Gastrocnemius medialis (tissue), 4 donors: Measurements from ENCODE around the gene PLOD3. TPM values are rescaled to one million over a fixed set of nuclear protein-coding genes. Genes with fewer than 3 reads are reported as not detected.

Experiments
- ATAC-seq, 2 donors: fragments of 150-250 bp; one replicate each; pipeline ENCODE4 v1.9.1; 2016
- DNase-seq, 2 donors: peaks; one replicate each; pipeline ENCODE4 v3.0.0-alpha.2; 2019
- H3K27ac ChIP-seq, 4 donors: fragments of 200-600 bp; sonication (generic); 1 replicate in 1 of 4; 2 replicates in 3 of 4; pipeline ENCODE4 v1.5.1; 2016 to 2018; ENCODE audit warnings: mild to moderate bottlenecking in 2 of 4, moderate library complexity in 1 of 4
- H3K27me3 ChIP-seq, 3 donors: fragments of 200-600 bp; sonication (generic) in 2 of 3; 1 replicate in 1 of 3; 2 replicates in 2 of 3; pipeline versions ENCODE4 v1.5.1 to v1.6.0; 2016 to 2019; ENCODE audit warnings: mild to moderate bottlenecking in 1 of 3, moderate library complexity in 1 of 3
- H3K36me3 ChIP-seq, 2 donors: fragments of 200-600 bp; sonication (generic) in 1 of 2; one replicate each; pipeline ENCODE4 v1.5.1; 2017 to 2018
- H3K4me1 ChIP-seq, 2 donors: fragments of 200-600 bp; sonication (generic) in 1 of 2; one replicate each; pipeline ENCODE4 v1.5.1; 2016 to 2017; ENCODE audit warnings: mild to moderate bottlenecking in 2 of 2
- H3K4me3 ChIP-seq, 4 donors: fragments of 200-600 bp; sonication (generic) in 3 of 4; 1 replicate in 1 of 4; 2 replicates in 3 of 4; pipeline ENCODE4 v1.5.1; 2016 to 2019; ENCODE audit warnings: mild to moderate bottlenecking in 2 of 4
- H3K9me3 ChIP-seq, 3 donors: fragments of 200-600 bp; sonication (generic) in 2 of 3; 1 replicate in 1 of 3; 2 replicates in 2 of 3; pipeline ENCODE4 v1.5.1; 2016 to 2019
- CTCF ChIP-seq, 5 experiments: fragments of 450-650 bp in 3 of 5; fragments of 200-600 bp in 2 of 5; sonication (generic) in 2 of 5; IDR thresholded peaks in 4 of 5; conservative IDR thresholded peaks in 1 of 5; 1 replicate in 4 of 5; 2 replicates in 1 of 5; pipeline ENCODE4 v1.5.1; 2016 to 2019; ENCODE audit warnings: antibody characterized with exemption in 5 of 5, mild to moderate bottlenecking in 3 of 5, moderate library complexity in 3 of 5
- POLR2A ChIP-seq, 2 donors: fragments of 450-650 bp; IDR thresholded peaks; one replicate each; pipeline ENCODE4 v1.6.1; 2017; ENCODE audit warnings: antibody characterized with exemption in 2 of 2, mild to moderate bottlenecking in 2 of 2, moderate library complexity in 2 of 2
- in situ Hi-C, 4 donors: fragments of 200-750 bp; cut with MboI; loops; one replicate each; pipeline versions ENCODE4 v1.15.0 to v1.8.0; 2017; ENCODE audit warnings: low sequenced_read_pairs in 4 of 4
- intact Hi-C: fragments of 100-400 bp; cut with DNase I; formaldehyde crosslinking; loops from one replicate; pipeline ENCODE4 v1.15.1; 2023; ENCODE audit warnings: low total_unique reads
- total RNA-seq, 4 donors: library from RNA; depleted of rRNA; stranded (reverse); fragments of >200 nt; gene quantifications; one replicate each; pipeline versions ENCODE4 v1.1.0 to v1.2.3, GENCODE V29; 2016

Gene PLOD3
- total RNA-seq, 4 donors from 2014 or later, result 8.2 to 24.2 (median 15.5) TPM

- TF ChIP-seq CTCF (IDR thresholded peaks at IDR 0.05 in 4 of 5, conservative IDR thresholded peaks at IDR 0.05 in 1 of 5) (no peak), POLR2A (IDR thresholded peaks at IDR 0.05) (no peak)
- H3K27ac ChIP-seq, result no peak overlapping the region
- in situ Hi-C loops, result loop anchor here in 1 of 4 donors (10.0 kb wide), 1 partner anchor 79 kb away; no protein-coding TSS in a partner anchor
- H3K36me3 ChIP-seq, result no peaks in the 10 kb centered on the region
- H3K27me3 ChIP-seq, result peaks cover 18 to 26% (median 21%) of the 10 kb centered on the region in 3 donors
- ATAC-seq (no peak), DNase-seq (no peak)
- no peaks in the 10 kb centered on the region for H3K4me1 ChIP-seq
- no peaks in the 10 kb centered on the region for H3K9me3 ChIP-seq
- intact Hi-C loops, result no loop called here
- no peak overlapping the region for H3K4me3 ChIP-seq
Observed at GRCh38 chr7:101195884-101196283, 21.5 kb downstream of the PLOD3 start.

- Histone ChIP-seq H3K4me3 (no peak overlapping the region), H3K27me3 (peaks cover 3 to 12% (median 12%) of the 10 kb centered on the region in 3 donors), H3K9me3 (no peaks in the 10 kb centered on the region), H3K27ac (no peak overlapping the region), H3K36me3 (no peaks in the 10 kb centered on the region), H3K4me1 (no peaks in the 10 kb centered on the region)
- intact Hi-C loops (no loop called here), in situ Hi-C loops (no loop called here)
- DNase-seq (no peak), ATAC-seq (no peak)
- TF ChIP-seq POLR2A (IDR thresholded peaks at IDR 0.05) (no peak), CTCF (IDR thresholded peaks at IDR 0.05 in 4 of 5, conservative IDR thresholded peaks at IDR 0.05 in 1 of 5) (no peak)
Observed at GRCh38 chr7:101189109-101189508, 28.3 kb downstream of the PLOD3 start.

GRCh38 chr7:101186844-101187428 lies 30.4 kb downstream of the PLOD3 start:
- H3K4me3 ChIP-seq, result no peak overlapping the region
- no peaks in the 10 kb centered on the region for H3K36me3 ChIP-seq
- ATAC-seq (no peak), DNase-seq (no peak)
- in situ Hi-C loops (no loop called here), intact Hi-C loops (no loop called here)
- no peaks in the 10 kb centered on the region for H3K9me3 ChIP-seq
- H3K27ac ChIP-seq, result no peak overlapping the region
- peaks cover 3 to 12% (median 7%) of the 10 kb centered on the region in 3 donors for H3K27me3 ChIP-seq
- H3K4me1 ChIP-seq, result no peaks in the 10 kb centered on the region
- no peak for TF ChIP-seq POLR2A (IDR thresholded peaks at IDR 0.05)
- TF ChIP-seq CTCF (IDR thresholded peaks at IDR 0.05 in 4 of 5, conservative IDR thresholded peaks at IDR 0.05 in 1 of 5), result no peak

GRCh38 chr7:101186194-101186593 lies 31.2 kb downstream of the PLOD3 start:
- Histone ChIP-seq H3K4me3 (no peak overlapping the region), H3K27ac (no peak overlapping the region), H3K36me3 (no peaks in the 10 kb centered on the region), H3K9me3 (no peaks in the 10 kb centered on the region), H3K27me3 (peaks cover 5 to 19% (median 10%) of the 10 kb centered on the region in 3 donors), H3K4me1 (no peaks in the 10 kb centered on the region)
- DNase-seq (no peak), ATAC-seq (no peak)
- no peak for TF ChIP-seq POLR2A (IDR thresholded peaks at IDR 0.05)
- no peak for TF ChIP-seq CTCF (IDR thresholded peaks at IDR 0.05 in 4 of 5, conservative IDR thresholded peaks at IDR 0.05 in 1 of 5)
- intact Hi-C loops, result no loop called here
- in situ Hi-C loops, result no loop called here
